Measurements from ENCODE around the gene CAMTA1. TPM values are rescaled to one million over a fixed set of nuclear protein-coding genes. Genes with fewer than 3 reads are reported as not detected.

The CAMTA1 gene
- total RNA-seq, 1 donor from 2014 or later: 268 TPM

GRCh38 chr1:6874298-6874697, 89.0 kb downstream of the CAMTA1 start:
- peaks cover 11% of the 10 kb centered on the region for H3K36me3 Mint-ChIP-seq
- H3K4me1 Mint-ChIP-seq: peaks cover 39% of the 10 kb centered on the region
- no peak overlapping the region for H3K4me2 ChIP-seq
- peaks cover 2% of the 10 kb centered on the region for H3K27me3 Mint-ChIP-seq (ENCODE audit: insufficient read depth, low read depth)
- H3K4me3 ChIP-seq: no peak overlapping the region
- no peaks in the 10 kb centered on the region for H3K36me3 ChIP-seq
- no peak overlapping the region for H3K27ac ChIP-seq
- no peak for TF ChIP-seq EZH2phosphoT487 (IDR thresholded peaks at IDR 0.05)
- TF ChIP-seq, protein P1, sequence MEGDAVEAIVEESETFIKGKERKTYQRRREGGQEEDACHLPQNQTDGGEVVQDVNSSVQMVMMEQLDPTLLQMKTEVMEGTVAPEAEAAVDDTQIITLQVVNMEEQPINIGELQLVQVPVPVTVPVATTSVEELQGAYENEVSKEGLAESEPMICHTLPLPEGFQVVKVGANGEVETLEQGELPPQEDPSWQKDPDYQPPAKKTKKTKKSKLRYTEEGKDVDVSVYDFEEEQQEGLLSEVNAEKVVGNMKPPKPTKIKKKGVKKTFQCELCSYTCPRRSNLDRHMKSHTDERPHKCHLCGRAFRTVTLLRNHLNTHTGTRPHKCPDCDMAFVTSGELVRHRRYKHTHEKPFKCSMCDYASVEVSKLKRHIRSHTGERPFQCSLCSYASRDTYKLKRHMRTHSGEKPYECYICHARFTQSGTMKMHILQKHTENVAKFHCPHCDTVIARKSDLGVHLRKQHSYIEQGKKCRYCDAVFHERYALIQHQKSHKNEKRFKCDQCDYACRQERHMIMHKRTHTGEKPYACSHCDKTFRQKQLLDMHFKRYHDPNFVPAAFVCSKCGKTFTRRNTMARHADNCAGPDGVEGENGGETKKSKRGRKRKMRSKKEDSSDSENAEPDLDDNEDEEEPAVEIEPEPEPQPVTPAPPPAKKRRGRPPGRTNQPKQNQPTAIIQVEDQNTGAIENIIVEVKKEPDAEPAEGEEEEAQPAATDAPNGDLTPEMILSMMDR (IDR thresholded peaks at IDR 0.05): no peak
- no peak for TF ChIP-seq EZH2 (IDR thresholded peaks at IDR 0.05)
- peaks cover 3% of the 10 kb centered on the region for H3F3A ChIP-seq (ENCODE audit: low read depth)
- peaks cover 28% of the 10 kb centered on the region for H3K79me2 ChIP-seq (ENCODE audit: low read depth)
- peaks cover 12% of the 10 kb centered on the region for H3K4me1 ChIP-seq
- no peak overlapping the region for H3K9ac ChIP-seq
- no peaks in the 10 kb centered on the region for H3K27me3 ChIP-seq
- no peaks in the 10 kb centered on the region for H3K9me3 Mint-ChIP-seq
- H4K20me1 ChIP-seq (ENCODE audit: low read depth): peaks cover 18% of the 10 kb centered on the region
- H3K4me3 Mint-ChIP-seq: no peak overlapping the region
- H3K27ac Mint-ChIP-seq: no peak overlapping the region
- no peaks in the 10 kb centered on the region for H3K9me3 ChIP-seq (ENCODE audit: low read depth)
- H2AFZ ChIP-seq (replicated peaks): no peak overlapping the region
- DNase-seq (ENCODE audit: low spot score): no peak

DNA sequence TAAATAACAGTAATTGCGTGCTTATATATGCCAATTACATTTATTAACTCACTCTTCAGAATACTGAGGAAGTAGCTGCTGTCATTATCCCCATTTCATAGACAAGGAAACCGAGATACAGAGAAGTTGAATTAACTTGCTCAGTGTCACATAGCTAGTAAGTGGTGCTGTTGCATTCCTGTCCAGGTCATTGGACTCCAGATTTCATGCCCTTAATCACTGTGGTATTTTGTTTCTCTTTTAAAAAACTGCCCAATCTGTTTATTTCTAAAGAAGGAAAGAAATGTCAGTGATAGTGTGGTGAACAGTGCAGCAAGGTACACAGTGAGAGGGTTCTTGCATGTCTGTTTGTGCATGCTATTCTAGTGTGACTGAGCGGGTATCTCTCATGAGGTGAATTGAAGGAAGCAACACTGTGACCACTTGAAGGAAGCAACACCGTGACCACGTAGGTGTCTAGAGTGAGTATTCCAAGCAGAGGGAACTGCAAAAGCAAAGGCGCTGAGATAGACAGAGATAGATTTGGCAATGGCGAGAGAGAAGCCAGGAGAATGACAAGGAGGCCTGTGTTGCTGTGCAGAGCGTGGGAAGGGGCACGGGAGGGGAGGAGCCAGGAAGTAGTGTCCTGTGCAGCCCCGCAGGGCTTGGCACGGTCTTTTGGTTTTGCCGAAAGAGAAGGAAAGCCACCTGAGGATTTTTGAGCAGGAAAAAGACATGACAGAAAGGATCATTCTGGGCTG, 95.9 kb downstream of the CAMTA1 start:
- no peak for DNase-seq (ENCODE audit: low spot score)
- Histone ChIP-seq H2AFZ (replicated peaks) (no peak overlapping the region), H3K27me3 (no peaks in the 10 kb centered on the region), H3K36me3 (no peaks in the 10 kb centered on the region), H3F3A (ENCODE audit: low read depth) (no peaks in the 10 kb centered on the region), H3K4me3 (no peak overlapping the region), H3K4me2 (no peak overlapping the region), H3K79me2 (ENCODE audit: low read depth) (no peaks in the 10 kb centered on the region), H3K9ac (no peak overlapping the region), H3K9me3 (ENCODE audit: low read depth) (no peaks in the 10 kb centered on the region), H4K20me1 (ENCODE audit: low read depth) (peaks cover 14% of the 10 kb centered on the region), H3K27ac (no peak overlapping the region), H3K4me1 (no peaks in the 10 kb centered on the region)
- Mint-ChIP-seq H3K36me3 (peaks cover 6% of the 10 kb centered on the region), H3K4me1 (peaks cover 9% of the 10 kb centered on the region), H3K27ac (no peak overlapping the region), H3K9me3 (no peaks in the 10 kb centered on the region), H3K27me3 (ENCODE audit: insufficient read depth, low read depth) (peaks cover 2% of the 10 kb centered on the region), H3K4me3 (no peak overlapping the region)
- no peak for TF ChIP-seq EZH2phosphoT487 (IDR thresholded peaks at IDR 0.05)
- no peak for TF ChIP-seq EZH2 (IDR thresholded peaks at IDR 0.05)
- TF ChIP-seq, protein P1 (IDR thresholded peaks at IDR 0.05): no peak

DNA sequence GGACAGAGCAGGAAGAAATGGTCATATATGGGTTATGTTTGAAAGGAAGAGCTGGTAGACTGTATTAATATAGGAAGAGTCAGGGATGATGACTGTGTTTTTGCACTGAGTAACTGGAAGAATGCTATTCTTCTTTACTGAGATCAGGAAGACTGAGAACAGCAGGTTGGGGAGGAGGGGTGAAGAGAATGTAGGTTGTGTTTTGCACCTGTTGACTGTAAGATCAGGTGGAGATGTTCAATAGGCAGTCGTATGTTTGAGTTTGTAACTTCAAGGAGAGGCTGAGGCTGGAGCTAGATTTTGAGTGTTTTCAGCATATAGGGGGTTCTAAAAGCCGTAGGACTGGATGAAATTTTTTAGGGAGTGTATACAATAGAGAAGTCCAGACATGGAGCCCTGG, 97.2 kb downstream of the CAMTA1 start:
- Histone ChIP-seq H3K79me2 (ENCODE audit: low read depth) (no peaks in the 10 kb centered on the region), H3F3A (ENCODE audit: low read depth) (no peaks in the 10 kb centered on the region), H3K4me2 (no peak overlapping the region), H3K36me3 (no peaks in the 10 kb centered on the region), H2AFZ (replicated peaks) (no peak overlapping the region), H3K4me3 (no peak overlapping the region), H3K27me3 (no peaks in the 10 kb centered on the region), H3K27ac (no peak overlapping the region), H3K9ac (no peak overlapping the region), H4K20me1 (ENCODE audit: low read depth) (peaks cover 14% of the 10 kb centered on the region), H3K9me3 (ENCODE audit: low read depth) (no peaks in the 10 kb centered on the region), H3K4me1 (no peaks in the 10 kb centered on the region)
- Mint-ChIP-seq H3K27me3 (ENCODE audit: insufficient read depth, low read depth) (peaks cover 2% of the 10 kb centered on the region), H3K36me3 (peaks cover under 1% of the 10 kb centered on the region), H3K4me1 (peaks cover 9% of the 10 kb centered on the region), H3K4me3 (no peak overlapping the region), H3K27ac (no peak overlapping the region), H3K9me3 (no peaks in the 10 kb centered on the region)
- DNase-seq (ENCODE audit: low spot score): no peak
- TF ChIP-seq EZH2 (IDR thresholded peaks at IDR 0.05): no peak
- no peak for TF ChIP-seq EZH2phosphoT487 (IDR thresholded peaks at IDR 0.05)
- TF ChIP-seq, protein P1 (IDR thresholded peaks at IDR 0.05): no peak

Measured in neural progenitor cell (in vitro differentiated cells).